SK-N-SH (cell line): ENCODE results near the gene PRKN.

Experiments used
- POLR2AphosphoS5 ChIP-seq: IDR thresholded peaks from 2 replicates; pipeline ENCODE4 v1.6.1; 2012; ENCODE audit warnings: low read depth, low read length
- TF ChIP-seq, protein P1 (sequence below): fragments of 200-600 bp; sonication (generic); IDR thresholded peaks from 2 replicates; pipeline ENCODE4 v1.6.1; 2017; ENCODE audit warnings: antibody characterized with exemption, mild to moderate bottlenecking, moderate library complexity

DNA sequence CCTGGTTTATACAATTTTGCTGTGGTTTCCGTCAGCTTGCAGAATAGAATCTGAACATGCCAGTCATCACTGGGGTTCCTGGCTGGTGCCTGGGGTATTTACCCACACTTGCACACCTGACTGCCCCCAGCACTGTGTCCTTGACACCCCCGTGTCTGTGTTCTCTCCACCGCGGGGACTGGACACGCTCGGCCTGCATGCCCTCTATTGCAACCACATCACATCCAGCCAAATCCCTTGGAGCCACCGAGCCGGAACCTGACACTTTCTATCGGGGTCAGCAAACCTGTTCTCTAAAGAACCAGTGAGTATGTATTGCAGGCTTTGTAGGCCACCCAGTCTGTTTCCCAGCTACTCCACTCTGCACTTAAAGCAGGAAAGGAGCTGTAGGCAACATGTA lies 527.5 kb downstream of the PRKN start:
- TF ChIP-seq, protein P1, sequence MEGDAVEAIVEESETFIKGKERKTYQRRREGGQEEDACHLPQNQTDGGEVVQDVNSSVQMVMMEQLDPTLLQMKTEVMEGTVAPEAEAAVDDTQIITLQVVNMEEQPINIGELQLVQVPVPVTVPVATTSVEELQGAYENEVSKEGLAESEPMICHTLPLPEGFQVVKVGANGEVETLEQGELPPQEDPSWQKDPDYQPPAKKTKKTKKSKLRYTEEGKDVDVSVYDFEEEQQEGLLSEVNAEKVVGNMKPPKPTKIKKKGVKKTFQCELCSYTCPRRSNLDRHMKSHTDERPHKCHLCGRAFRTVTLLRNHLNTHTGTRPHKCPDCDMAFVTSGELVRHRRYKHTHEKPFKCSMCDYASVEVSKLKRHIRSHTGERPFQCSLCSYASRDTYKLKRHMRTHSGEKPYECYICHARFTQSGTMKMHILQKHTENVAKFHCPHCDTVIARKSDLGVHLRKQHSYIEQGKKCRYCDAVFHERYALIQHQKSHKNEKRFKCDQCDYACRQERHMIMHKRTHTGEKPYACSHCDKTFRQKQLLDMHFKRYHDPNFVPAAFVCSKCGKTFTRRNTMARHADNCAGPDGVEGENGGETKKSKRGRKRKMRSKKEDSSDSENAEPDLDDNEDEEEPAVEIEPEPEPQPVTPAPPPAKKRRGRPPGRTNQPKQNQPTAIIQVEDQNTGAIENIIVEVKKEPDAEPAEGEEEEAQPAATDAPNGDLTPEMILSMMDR: no peak
- no peak for TF ChIP-seq POLR2AphosphoS5
